Cardiac fibroblast (primary cell): ENCODE data around the gene CELF1.

Source experiments
- DNase-seq, 2 donors: peaks; one replicate each; pipeline versions ENCODE4 v3.0.0 to v3.0.0-alpha.2; 2010; ENCODE audit warnings: low read depth in 2 of 2
- H3K4me3 ChIP-seq, 2 donors: replicated peaks in 1 of 2; 1 replicate in 1 of 2; 2 replicates in 1 of 2; pipeline ENCODE4 v1.5.1; 2011; ENCODE audit warnings: low read depth in 2 of 2, low read length in 2 of 2, mild to moderate bottlenecking in 2 of 2, moderate library complexity in 1 of 2
- CTCF ChIP-seq: IDR thresholded peaks from one replicate; pipeline ENCODE4 v1.5.1; 2011; ENCODE audit warnings: low read depth, mild to moderate bottlenecking, low read length, inconsistent platforms

CELF1 gene

GRCh38 chr11:47592970-47593369 is 40.0 kb upstream of the CELF1 start:
- no peak for DNase-seq
- TF ChIP-seq CTCF: no peak
- H3K4me3 ChIP-seq: no peak overlapping the region

- no peak for TF ChIP-seq CTCF
- DNase-seq: no peak
- no peak overlapping the region for H3K4me3 ChIP-seq
Measured at GRCh38 chr11:47592251-47592650, 39.3 kb upstream of the CELF1 start.

- DNase-seq: no peak
- TF ChIP-seq CTCF: no peak
- no peak overlapping the region for H3K4me3 ChIP-seq
Measured at GRCh38 chr11:47591764-47592163, 38.8 kb upstream of the CELF1 start.

DNA sequence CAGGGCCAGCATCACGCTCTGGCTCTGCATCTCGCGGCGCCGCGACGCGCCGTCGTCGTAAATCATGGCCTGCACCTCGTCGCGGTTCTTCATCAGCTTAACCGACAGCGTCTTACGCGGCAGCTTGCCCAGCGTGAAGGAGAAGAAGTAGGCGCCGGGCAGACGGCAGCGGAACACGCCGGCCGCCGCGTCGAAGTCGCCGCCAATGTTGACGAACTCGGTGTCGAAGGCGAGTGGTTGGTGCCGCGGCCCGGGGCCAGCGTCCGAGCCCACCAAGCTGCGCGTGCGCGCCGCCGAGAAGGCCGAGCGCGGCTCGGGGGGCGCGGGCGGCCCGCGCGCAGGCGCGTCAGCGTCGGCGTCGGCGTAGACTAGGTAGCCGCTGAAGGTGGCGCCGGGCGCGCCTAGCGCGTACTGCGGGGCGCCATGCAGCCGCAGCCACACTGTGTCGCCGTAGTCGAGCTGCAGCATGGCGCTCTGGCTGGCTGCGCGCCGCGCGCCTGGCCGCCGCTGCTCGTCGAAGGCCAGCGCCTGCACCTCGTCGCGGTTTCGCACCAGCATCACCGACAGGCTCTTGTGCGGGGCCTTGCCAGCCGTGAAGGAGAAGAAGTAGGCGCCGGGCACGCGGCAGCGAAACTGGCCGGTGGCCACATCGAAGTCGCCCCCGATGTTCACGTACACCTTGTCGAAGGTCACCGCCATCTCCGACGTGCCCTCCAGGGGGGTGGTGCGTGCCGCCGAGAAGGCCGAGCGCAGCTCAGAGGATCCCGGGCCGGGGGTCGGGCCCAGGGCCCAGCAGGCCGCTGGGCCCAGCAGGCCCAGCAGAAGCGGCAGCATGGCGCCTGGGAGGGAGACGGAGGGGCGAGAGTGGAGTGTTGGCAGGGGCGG is 37.3 kb upstream of the CELF1 start:
- peak overlapping the region in 1 of 2 donors; percentile 25 for H3K4me3 ChIP-seq
- TF ChIP-seq CTCF: no peak
- no peak for DNase-seq

- peak overlapping the region in 1 of 2 donors; percentile 25 for H3K4me3 ChIP-seq
- DNase-seq: no peak
- no peak for TF ChIP-seq CTCF
Measured at GRCh38 chr11:47589584-47589976, 36.6 kb upstream of the CELF1 start.

DNA sequence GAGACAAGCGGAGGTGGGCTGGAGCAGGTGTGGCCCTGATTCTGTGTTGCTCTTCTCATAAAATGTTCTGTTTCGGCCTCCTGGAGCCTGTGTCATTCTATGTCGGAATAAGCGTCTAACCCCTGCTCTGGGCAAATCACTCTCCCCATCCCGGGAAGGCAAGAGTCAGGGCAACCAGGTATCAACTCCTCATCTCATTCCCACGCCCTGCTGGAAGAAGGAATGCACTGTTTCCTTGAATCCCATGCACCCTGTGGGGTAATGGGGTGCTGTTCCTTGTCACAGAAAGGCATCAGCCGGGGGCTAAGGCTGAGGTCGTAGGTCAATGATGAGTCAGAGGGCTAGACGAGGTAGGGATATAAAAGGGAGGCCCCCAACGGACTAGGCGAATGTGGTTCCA is 36.2 kb upstream of the CELF1 start:
- no peak overlapping the region for H3K4me3 ChIP-seq
- TF ChIP-seq CTCF: no peak
- no peak for DNase-seq
